Left lung (tissue), 10 donors: ENCODE measurements around the gene B3GNT7. TPM values are rescaled to one million over a fixed set of nuclear protein-coding genes. Genes with fewer than 3 reads are reported as not detected.
"Not testable (repeated sequence)": the region's sequence is repeated elsewhere in the genome, so short reads cannot be mapped to it uniquely, and the experiment has no call there.

Experiments
- ATAC-seq: fragments of 200-7000 bp; cut with Tn5 transposase; one replicate; pipeline ENCODE4 v1.9.1; 2020; ENCODE audit warnings: moderate library complexity
- DNase-seq, 4 donors: peaks; one replicate each; pipeline ENCODE4 v3.0.0-alpha.2; 2013 to 2020
- H3K27ac ChIP-seq, 2 donors: fragments of 200-600 bp; sonication (generic) in 1 of 2; one replicate each; pipeline versions ENCODE4 v1.5.0 to v1.8.0; 2020 to 2021
- H3K27me3 ChIP-seq, 2 donors: fragments of 200-600 bp; sonication (generic) in 1 of 2; one replicate each; pipeline versions ENCODE4 v1.5.0 to v1.8.0; 2020 to 2021
- H3K36me3 ChIP-seq, 2 donors: fragments of 200-600 bp; sonication (generic) in 1 of 2; one replicate each; pipeline versions ENCODE4 v1.5.0 to v1.8.0; 2020 to 2021
- H3K4me1 ChIP-seq, 2 donors: fragments of 200-600 bp; one replicate each; pipeline ENCODE4 v1.8.0; 2021
- H3K4me3 ChIP-seq, 2 donors: fragments of 200-600 bp; sonication (generic) in 1 of 2; one replicate each; pipeline versions ENCODE4 v1.5.0 to v1.8.0; 2020 to 2021; ENCODE audit warnings: mild to moderate bottlenecking in 1 of 2
- H3K9me3 ChIP-seq, 2 donors: fragments of 200-600 bp; sonication (generic) in 1 of 2; one replicate each; pipeline versions ENCODE4 v1.5.0 to v1.8.0; 2020 to 2021
- intact Hi-C, 2 donors: fragments of 100-400 bp; cut with DNase I; formaldehyde crosslinking; loops; one replicate each; pipeline versions ENCODE4 v1.11.2 to v1.14.2; 2022
- polyA plus RNA-seq, 6 donors: library from polyadenylated mRNA; unstranded; fragments of 120-200 nt; gene quantifications; one replicate each; pipeline ENCODE4 v1.2.1, GENCODE V29; 2013; ENCODE audit not compliant: insufficient read length in 6 of 6
- total RNA-seq, 2 donors: library from RNA; stranded (reverse); fragmentation: NEBNext Ultra II Directional; extraction: Animal tissue kit (Norgen Biotek cat#: 25700); gene quantifications; one replicate each; pipeline ENCODE4 v1.2.1, GENCODE V29; 2021
- TF ChIP-seq, protein P1 (sequence below), 2 donors: fragments of 200-600 bp; sonication (generic) in 1 of 2; IDR thresholded peaks; one replicate each; pipeline versions ENCODE4 v1.5.0 to v1.8.0; 2021; ENCODE audit warnings: antibody characterized with exemption in 2 of 2
- donor health status: DM: no; HTN: yes; CAD: no.
- donor health status: DM: no; HTN: no; CAD: no.

The B3GNT7 gene
- total and polyA plus RNA-seq, 8 donors, result 2.4 to 107 (median 4.3) TPM

GRCh38 chr2:231405601-231406367, 10.3 kb downstream of the B3GNT7 start:
- H3K9me3 ChIP-seq, intact Hi-C loops, H3K36me3 ChIP-seq, H3K4me3 ChIP-seq, H3K27me3 ChIP-seq, H3K27ac ChIP-seq, ATAC-seq, DNase-seq, H3K4me1 ChIP-seq: not testable (repeated sequence)
- TF ChIP-seq, protein P1, sequence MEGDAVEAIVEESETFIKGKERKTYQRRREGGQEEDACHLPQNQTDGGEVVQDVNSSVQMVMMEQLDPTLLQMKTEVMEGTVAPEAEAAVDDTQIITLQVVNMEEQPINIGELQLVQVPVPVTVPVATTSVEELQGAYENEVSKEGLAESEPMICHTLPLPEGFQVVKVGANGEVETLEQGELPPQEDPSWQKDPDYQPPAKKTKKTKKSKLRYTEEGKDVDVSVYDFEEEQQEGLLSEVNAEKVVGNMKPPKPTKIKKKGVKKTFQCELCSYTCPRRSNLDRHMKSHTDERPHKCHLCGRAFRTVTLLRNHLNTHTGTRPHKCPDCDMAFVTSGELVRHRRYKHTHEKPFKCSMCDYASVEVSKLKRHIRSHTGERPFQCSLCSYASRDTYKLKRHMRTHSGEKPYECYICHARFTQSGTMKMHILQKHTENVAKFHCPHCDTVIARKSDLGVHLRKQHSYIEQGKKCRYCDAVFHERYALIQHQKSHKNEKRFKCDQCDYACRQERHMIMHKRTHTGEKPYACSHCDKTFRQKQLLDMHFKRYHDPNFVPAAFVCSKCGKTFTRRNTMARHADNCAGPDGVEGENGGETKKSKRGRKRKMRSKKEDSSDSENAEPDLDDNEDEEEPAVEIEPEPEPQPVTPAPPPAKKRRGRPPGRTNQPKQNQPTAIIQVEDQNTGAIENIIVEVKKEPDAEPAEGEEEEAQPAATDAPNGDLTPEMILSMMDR (IDR thresholded peaks at IDR 0.05), result peak; percentile 21 to 56

- H3K36me3 ChIP-seq, H3K27ac ChIP-seq, H3K4me3 ChIP-seq, intact Hi-C loops, DNase-seq, ATAC-seq, H3K9me3 ChIP-seq, H3K4me1 ChIP-seq: not testable (repeated sequence)
- H3K27me3 ChIP-seq, result peaks cover 0 to 24% of the 10 kb centered on the region in 2 donors
Measured at GRCh38 chr2:231407686-231408085, 12.2 kb downstream of the B3GNT7 start.

GRCh38 chr2:231408304-231408703, 12.8 kb downstream of the B3GNT7 start:
- H3K4me3 ChIP-seq, H3K36me3 ChIP-seq, ATAC-seq, H3K9me3 ChIP-seq, H3K4me1 ChIP-seq, H3K27ac ChIP-seq, DNase-seq, intact Hi-C loops: not testable (repeated sequence)
- H3K27me3 ChIP-seq, result peaks cover 0 to 31% of the 10 kb centered on the region in 2 donors

DNA sequence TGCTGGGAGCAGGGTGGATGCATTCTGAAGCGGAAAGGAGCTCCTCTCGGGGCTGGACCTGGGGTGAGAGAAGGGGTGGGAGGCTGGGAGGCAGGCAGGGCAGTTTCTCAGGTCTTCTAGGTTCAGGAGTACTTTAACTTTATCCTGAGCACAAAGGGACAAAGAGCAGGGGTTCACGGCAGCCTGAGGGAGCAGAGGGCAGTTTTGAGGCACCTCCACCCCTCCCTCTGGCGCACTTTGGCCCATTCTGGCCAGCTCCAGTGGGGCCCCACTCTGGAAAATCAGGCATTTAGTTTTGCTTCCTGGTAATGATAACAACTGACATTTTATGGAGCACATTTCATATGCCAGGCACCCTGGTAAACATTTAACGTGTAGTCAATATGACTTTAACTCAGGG, 14.3 kb downstream of the B3GNT7 start:
- no peaks in the 10 kb centered on the region for H3K36me3 ChIP-seq
- no peak overlapping the region for H3K4me3 ChIP-seq
- intact Hi-C loops, result loop anchor here in 1 of 2 donors (10.0 kb wide), 2 partner anchors 175 to 305 kb away; no protein-coding TSS in a partner anchor
- DNase-seq (no peak), ATAC-seq (no peak)
- peaks cover 5 to 9% of the 10 kb centered on the region in 2 donors for H3K4me1 ChIP-seq
- H3K27ac ChIP-seq, result no peak overlapping the region
- H3K27me3 ChIP-seq, result peaks cover 0 to 45% of the 10 kb centered on the region in 2 donors
- peaks cover 0 to 4% of the 10 kb centered on the region in 2 donors for H3K9me3 ChIP-seq
- TF ChIP-seq, protein P1 (IDR thresholded peaks at IDR 0.05), result no peak

DNA sequence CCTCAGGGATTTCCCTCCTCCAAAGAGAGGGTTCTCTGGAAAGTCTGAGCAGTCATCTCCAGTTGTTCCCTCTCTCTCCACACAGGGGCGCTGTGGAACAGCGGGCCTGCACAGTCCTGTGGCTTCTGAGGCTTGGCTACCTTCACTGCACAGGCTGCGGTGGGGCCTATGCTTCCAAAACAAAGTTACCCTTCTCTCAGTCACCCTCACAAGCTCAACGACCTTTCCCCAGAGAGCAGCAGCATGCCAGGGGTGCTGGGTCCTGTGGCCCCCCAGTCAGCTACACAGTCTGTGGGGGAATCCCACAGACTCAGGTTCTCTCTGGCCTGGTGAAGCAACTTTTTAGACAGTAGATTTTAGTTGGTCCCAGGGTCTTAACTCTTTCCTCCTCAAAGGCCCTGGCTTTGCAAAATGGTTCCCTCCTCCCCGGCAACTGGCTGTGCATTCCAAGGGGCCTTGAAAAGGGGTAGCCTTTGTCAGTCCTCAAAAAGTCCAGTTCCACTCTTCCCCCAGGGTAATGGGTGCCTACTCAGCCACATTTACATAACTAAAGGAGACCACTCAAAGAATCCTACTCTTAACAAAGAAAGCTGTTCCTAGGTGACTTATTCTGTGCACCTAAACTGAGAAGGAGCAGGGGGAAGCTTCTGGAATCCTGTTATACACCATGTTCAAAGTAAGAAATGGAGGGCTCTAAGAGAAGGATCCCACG, 14.9 kb downstream of the B3GNT7 start:
- TF ChIP-seq, protein P1 (IDR thresholded peaks at IDR 0.05), result no peak
- H3K4me3 ChIP-seq, result no peak overlapping the region
- intact Hi-C loops, result loop anchor here in 1 of 2 donors (10.0 kb wide), 2 partner anchors 176 to 306 kb away; no protein-coding TSS in a partner anchor
- peaks cover 5 to 9% of the 10 kb centered on the region in 2 donors for H3K4me1 ChIP-seq
- DNase-seq (no peak), ATAC-seq (no peak)
- no peaks in the 10 kb centered on the region for H3K36me3 ChIP-seq
- no peak overlapping the region for H3K27ac ChIP-seq
- H3K9me3 ChIP-seq, result peaks cover 0 to 4% of the 10 kb centered on the region in 2 donors
- H3K27me3 ChIP-seq, result peaks cover 0 to 48% of the 10 kb centered on the region in 2 donors

GRCh38 chr2:231411237-231411636, 15.7 kb downstream of the B3GNT7 start:
- peaks cover 0 to 48% of the 10 kb centered on the region in 2 donors for H3K27me3 ChIP-seq
- H3K9me3 ChIP-seq, result peaks cover 0 to 4% of the 10 kb centered on the region in 2 donors
- no peak overlapping the region for H3K27ac ChIP-seq
- TF ChIP-seq, protein P1 (IDR thresholded peaks at IDR 0.05), result no peak
- DNase-seq (no peak), ATAC-seq (no peak)
- H3K36me3 ChIP-seq, result no peaks in the 10 kb centered on the region
- intact Hi-C loops, result loop anchor here in 1 of 2 donors (10.0 kb wide), 2 partner anchors 176 to 306 kb away; no protein-coding TSS in a partner anchor
- H3K4me3 ChIP-seq, result no peak overlapping the region
- peaks cover 5 to 9% of the 10 kb centered on the region in 2 donors for H3K4me1 ChIP-seq
